Left lung (tissue), 10 donors: Measurements from ENCODE around the gene ATXN1. TPM values are rescaled to one million over a fixed set of nuclear protein-coding genes. Genes with fewer than 3 reads are reported as not detected.
"Not testable (repeated sequence)": the region's sequence is repeated elsewhere in the genome, so short reads cannot be mapped to it uniquely, and the experiment has no call there.

Experiments used
- ATAC-seq: fragments of 200-7000 bp; cut with Tn5 transposase; one replicate; pipeline ENCODE4 v1.9.1; 2020; ENCODE audit warnings: moderate library complexity
- DNase-seq, 4 donors: peaks; one replicate each; pipeline ENCODE4 v3.0.0-alpha.2; 2013 to 2020
- H3K27ac ChIP-seq, 2 donors: fragments of 200-600 bp; sonication (generic) in 1 of 2; one replicate each; pipeline versions ENCODE4 v1.5.0 to v1.8.0; 2020 to 2021
- H3K27me3 ChIP-seq, 2 donors: fragments of 200-600 bp; sonication (generic) in 1 of 2; one replicate each; pipeline versions ENCODE4 v1.5.0 to v1.8.0; 2020 to 2021
- H3K36me3 ChIP-seq, 2 donors: fragments of 200-600 bp; sonication (generic) in 1 of 2; one replicate each; pipeline versions ENCODE4 v1.5.0 to v1.8.0; 2020 to 2021
- H3K4me1 ChIP-seq, 2 donors: fragments of 200-600 bp; one replicate each; pipeline ENCODE4 v1.8.0; 2021
- H3K4me3 ChIP-seq, 2 donors: fragments of 200-600 bp; sonication (generic) in 1 of 2; one replicate each; pipeline versions ENCODE4 v1.5.0 to v1.8.0; 2020 to 2021; ENCODE audit warnings: mild to moderate bottlenecking in 1 of 2
- H3K9me3 ChIP-seq, 2 donors: fragments of 200-600 bp; sonication (generic) in 1 of 2; one replicate each; pipeline versions ENCODE4 v1.5.0 to v1.8.0; 2020 to 2021
- intact Hi-C, 2 donors: fragments of 100-400 bp; cut with DNase I; formaldehyde crosslinking; loops; one replicate each; pipeline versions ENCODE4 v1.11.2 to v1.14.2; 2022
- polyA plus RNA-seq, 6 donors: library from polyadenylated mRNA; unstranded; fragments of 120-200 nt; gene quantifications; one replicate each; pipeline ENCODE4 v1.2.1, GENCODE V29; 2013; ENCODE audit not compliant: insufficient read length in 6 of 6
- total RNA-seq, 2 donors: library from RNA; stranded (reverse); fragmentation: NEBNext Ultra II Directional; extraction: Animal tissue kit (Norgen Biotek cat#: 25700); gene quantifications; one replicate each; pipeline ENCODE4 v1.2.1, GENCODE V29; 2021
- TF ChIP-seq, protein P1 (sequence below), 2 donors: fragments of 200-600 bp; sonication (generic) in 1 of 2; IDR thresholded peaks; one replicate each; pipeline versions ENCODE4 v1.5.0 to v1.8.0; 2021; ENCODE audit warnings: antibody characterized with exemption in 2 of 2
- donor health status: DM: no; HTN: yes; CAD: no.
- donor health status: DM: no; HTN: no; CAD: no.

The ATXN1 gene
- total and polyA plus RNA-seq, 8 donors = 23.3 to 67.4 (median 27.3) TPM

- ATAC-seq = no peak
- Histone ChIP-seq H3K4me1 (no peaks in the 10 kb centered on the region), H3K4me3 (no peak overlapping the region), H3K27ac (no peak overlapping the region), H3K27me3 (no peaks in the 10 kb centered on the region), H3K9me3 (no peaks in the 10 kb centered on the region), H3K36me3 (no peaks in the 10 kb centered on the region)
- TF ChIP-seq, protein P1, sequence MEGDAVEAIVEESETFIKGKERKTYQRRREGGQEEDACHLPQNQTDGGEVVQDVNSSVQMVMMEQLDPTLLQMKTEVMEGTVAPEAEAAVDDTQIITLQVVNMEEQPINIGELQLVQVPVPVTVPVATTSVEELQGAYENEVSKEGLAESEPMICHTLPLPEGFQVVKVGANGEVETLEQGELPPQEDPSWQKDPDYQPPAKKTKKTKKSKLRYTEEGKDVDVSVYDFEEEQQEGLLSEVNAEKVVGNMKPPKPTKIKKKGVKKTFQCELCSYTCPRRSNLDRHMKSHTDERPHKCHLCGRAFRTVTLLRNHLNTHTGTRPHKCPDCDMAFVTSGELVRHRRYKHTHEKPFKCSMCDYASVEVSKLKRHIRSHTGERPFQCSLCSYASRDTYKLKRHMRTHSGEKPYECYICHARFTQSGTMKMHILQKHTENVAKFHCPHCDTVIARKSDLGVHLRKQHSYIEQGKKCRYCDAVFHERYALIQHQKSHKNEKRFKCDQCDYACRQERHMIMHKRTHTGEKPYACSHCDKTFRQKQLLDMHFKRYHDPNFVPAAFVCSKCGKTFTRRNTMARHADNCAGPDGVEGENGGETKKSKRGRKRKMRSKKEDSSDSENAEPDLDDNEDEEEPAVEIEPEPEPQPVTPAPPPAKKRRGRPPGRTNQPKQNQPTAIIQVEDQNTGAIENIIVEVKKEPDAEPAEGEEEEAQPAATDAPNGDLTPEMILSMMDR (IDR thresholded peaks at IDR 0.05) = no peak
- intact Hi-C loops = no loop called here
- DNase-seq = no peak
Observed at GRCh38 chr6:16789329-16790038, 28.2 kb upstream of the ATXN1 start.

- no peak overlapping the region for H3K4me3 ChIP-seq
- no peaks in the 10 kb centered on the region for H3K27me3 ChIP-seq
- no peaks in the 10 kb centered on the region for H3K4me1 ChIP-seq
- H3K9me3 ChIP-seq = no peaks in the 10 kb centered on the region
- DNase-seq (no peak), ATAC-seq (no peak)
- H3K27ac ChIP-seq = no peak overlapping the region
- intact Hi-C loops = no loop called here
- no peaks in the 10 kb centered on the region for H3K36me3 ChIP-seq
- TF ChIP-seq, protein P1 (IDR thresholded peaks at IDR 0.05) = no peak
Observed at GRCh38 chr6:16787128-16787682, 25.9 kb upstream of the ATXN1 start.

DNA sequence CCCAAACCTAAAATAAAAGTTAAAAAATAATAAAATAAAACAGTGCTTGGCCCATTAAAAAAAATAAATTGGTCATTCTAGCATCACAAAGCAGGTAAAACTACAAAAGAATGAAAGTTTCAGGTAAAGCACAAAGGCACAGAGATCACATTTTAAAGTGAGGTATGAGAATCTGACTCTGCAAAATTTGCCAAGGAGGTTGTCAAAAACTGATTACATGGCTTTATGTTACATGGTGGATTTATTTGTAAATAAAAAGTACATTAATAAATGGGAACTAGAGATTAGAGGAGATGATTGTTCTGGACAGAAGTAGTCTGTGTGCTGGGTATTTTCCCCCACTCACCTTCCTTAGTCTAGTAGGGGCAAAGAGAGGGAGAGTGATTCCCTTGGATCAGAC, 24.2 kb upstream of the ATXN1 start:
- Histone ChIP-seq H3K4me3 (no peak overlapping the region), H3K27me3 (no peaks in the 10 kb centered on the region), H3K36me3 (no peaks in the 10 kb centered on the region), H3K9me3 (no peaks in the 10 kb centered on the region), H3K27ac (no peak overlapping the region), H3K4me1 (no peaks in the 10 kb centered on the region)
- TF ChIP-seq, protein P1 (IDR thresholded peaks at IDR 0.05) = no peak
- ATAC-seq = no peak
- intact Hi-C loops = no loop called here
- DNase-seq = no peak

DNA sequence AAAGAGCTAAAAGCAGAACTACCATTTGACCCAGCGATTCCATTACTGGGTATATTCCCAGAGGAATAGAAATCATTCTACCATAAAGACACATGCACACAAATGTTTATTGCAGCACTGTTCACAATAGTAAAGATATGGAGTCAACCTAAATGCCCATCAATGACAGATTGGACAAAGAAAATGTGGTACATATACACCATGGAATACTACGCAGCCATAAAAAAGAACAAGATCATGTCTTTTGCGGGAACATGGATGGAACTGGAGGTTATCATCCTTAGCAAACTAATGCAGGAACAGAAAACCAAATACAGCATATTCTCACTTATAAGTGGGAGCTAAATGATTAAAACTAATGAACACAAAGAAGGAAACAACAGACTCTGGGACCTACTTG, 23.7 kb upstream of the ATXN1 start:
- H3K27ac ChIP-seq, intact Hi-C loops, H3K4me1 ChIP-seq, H3K27me3 ChIP-seq, H3K4me3 ChIP-seq, ATAC-seq, DNase-seq, H3K9me3 ChIP-seq, H3K36me3 ChIP-seq: not testable (repeated sequence)

GRCh38 chr6:16783952-16784565, 22.8 kb upstream of the ATXN1 start:
- ATAC-seq = no peak
- no peaks in the 10 kb centered on the region for H3K27me3 ChIP-seq

More at GRCh38 chr6:16783952-16784565, 22.8 kb upstream of the ATXN1 start:
- no peaks in the 10 kb centered on the region for H3K4me1 ChIP-seq
- H3K27ac ChIP-seq = no peak overlapping the region
- TF ChIP-seq, protein P1 (IDR thresholded peaks at IDR 0.05) = no peak
- H3K9me3 ChIP-seq = no peaks in the 10 kb centered on the region
- intact Hi-C loops = no loop called here
- no peak for DNase-seq
- no peak overlapping the region for H3K4me3 ChIP-seq
- no peaks in the 10 kb centered on the region for H3K36me3 ChIP-seq
